ENCODE measurements around the gene MROH7.

The MROH7 gene

DNA sequence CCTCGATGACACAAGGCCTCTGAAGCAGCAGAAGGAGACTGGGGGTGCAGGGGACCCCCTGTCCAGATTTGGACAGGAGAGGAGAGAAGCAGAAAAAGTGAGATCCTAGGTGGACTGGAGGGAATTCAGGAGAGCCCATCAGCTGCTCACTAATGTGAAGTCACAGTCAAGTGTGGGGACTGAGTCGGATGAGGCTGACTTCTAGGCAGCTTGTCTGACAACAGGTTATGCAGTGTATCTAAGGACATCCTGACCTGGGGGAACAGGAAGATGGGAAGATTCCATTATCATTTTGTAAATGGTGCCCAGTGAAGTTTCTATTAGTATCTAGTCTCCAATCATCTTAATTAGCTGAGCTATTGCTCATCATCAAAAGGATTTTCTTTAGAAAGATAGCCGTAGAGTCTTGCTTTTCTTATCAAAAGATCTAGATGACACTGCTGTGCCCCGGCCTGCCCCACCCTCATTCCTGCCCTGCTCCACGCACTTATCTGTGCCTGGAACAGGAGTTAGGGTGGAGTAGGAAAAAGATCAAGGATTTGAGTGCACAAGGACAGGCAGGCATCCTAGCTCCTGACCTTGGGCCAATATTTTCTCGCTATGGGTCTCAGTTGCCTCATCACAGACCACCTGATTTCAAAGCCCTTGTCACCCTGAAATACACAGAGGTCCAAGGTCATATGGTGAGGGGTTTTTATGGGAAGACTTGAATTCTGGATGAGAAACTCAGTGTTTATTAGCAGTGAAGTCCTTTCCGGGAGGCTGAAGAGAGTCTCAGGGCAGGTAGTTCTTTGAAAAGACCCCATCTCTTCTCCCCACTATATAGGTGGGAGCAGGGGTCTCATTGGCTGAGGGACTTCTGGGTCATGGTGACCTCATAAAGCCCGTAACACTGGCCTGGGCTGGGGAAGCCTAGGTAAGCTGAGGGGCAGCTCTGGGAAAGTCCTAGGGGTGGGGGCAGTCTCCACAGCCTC is at the start of gene MROH7:
TSS of gene MROH7 (plus strand) at position 924 of the 974 bp plus-strand sequence. CDS start 11,141 bp downstream, outside the sequence.
- H3K4me3 ChIP-seq (ENCODE audit: low read depth, low read length) = no peak within 1 kb of the TSS
- DNase-seq (ENCODE audit: low read depth) = no peak
- no peak for TF ChIP-seq CTCF (IDR thresholded peaks at IDR 0.05; ENCODE audit: control insufficient read depth, extremely low read depth, insufficient read depth)

GRCh38 chr1:54593571-54594160 is 47.9 kb upstream of the MROH7 start:
- DNase-seq (ENCODE audit: low read depth) = no peak
- no peak for TF ChIP-seq CTCF (IDR thresholded peaks at IDR 0.05; ENCODE audit: control insufficient read depth, extremely low read depth, insufficient read depth)
- no peak overlapping the region for H3K4me3 ChIP-seq (ENCODE audit: low read depth, low read length)

GRCh38 chr1:54594463-54594862 is 47.1 kb upstream of the MROH7 start:
- H3K4me3 ChIP-seq (ENCODE audit: low read depth, low read length) = no peak overlapping the region
- TF ChIP-seq CTCF (IDR thresholded peaks at IDR 0.05; ENCODE audit: control insufficient read depth, extremely low read depth, insufficient read depth) = no peak
- DNase-seq (ENCODE audit: low read depth) = no peak

DNA sequence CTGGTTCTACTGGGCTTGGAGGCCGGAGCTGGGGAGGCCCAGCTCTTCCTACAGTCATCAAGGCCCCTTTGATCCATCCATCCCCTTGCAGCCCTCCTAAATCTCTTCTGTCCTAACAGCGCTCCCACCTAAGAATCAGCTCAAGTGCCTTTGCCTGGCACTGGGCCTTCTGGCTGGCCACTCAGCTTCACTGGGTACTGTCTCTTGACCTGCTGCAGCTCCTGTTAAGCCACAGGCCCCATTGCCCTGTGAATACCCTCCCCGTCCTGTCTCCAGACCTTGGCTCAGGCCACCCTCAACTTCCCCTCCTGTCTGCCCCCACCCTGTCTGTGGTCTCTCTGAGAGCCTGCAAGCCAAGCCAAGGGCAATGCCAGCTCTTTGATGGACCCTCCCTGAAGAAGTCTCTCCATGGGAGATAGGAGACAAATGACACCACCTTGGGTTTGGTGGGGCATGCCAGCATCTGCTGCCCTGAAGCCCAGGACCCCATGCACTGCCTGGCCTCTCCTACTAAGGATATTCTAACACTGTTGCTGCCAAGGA is 45.6 kb upstream of the MROH7 start:
- DNase-seq (ENCODE audit: low read depth) = no peak
- H3K4me3 ChIP-seq (ENCODE audit: low read depth, low read length) = no peak overlapping the region
- no peak for TF ChIP-seq CTCF (IDR thresholded peaks at IDR 0.05; ENCODE audit: control insufficient read depth, extremely low read depth, insufficient read depth)

- no peak for TF ChIP-seq CTCF (IDR thresholded peaks at IDR 0.05; ENCODE audit: control insufficient read depth, extremely low read depth, insufficient read depth)
- no peak for DNase-seq (ENCODE audit: low read depth)
- H3K4me3 ChIP-seq (ENCODE audit: low read depth, low read length) = no peak overlapping the region
Measured at GRCh38 chr1:54596756-54597155, 44.8 kb upstream of the MROH7 start.

DNA sequence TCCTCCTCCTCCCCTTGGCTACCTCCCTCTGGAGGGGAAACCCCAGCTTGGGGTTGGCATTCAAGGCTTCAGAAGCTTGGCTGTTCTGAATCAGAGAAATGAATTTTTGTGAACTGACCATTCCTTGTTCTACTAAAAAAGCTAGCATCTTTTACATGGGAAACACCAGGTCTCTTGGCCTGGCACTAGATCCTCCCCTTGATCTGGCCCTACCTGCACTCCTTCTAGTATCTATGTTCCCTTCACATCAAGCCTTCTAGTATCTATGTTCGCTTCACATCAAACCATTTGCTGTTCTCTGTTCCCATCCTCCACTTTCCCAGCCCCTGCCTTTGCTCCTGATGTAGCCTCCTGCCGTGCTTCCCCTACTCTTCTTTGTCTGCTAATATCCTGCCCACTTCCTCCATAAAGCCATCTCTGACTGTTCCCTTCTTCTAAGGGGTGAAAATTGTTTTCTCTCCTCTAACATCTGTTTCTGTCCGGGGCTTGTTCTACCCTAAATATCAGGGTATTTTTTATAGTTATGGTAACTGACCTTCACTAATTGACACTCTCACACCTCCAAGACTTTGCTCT is 44.0 kb upstream of the MROH7 start:
- TF ChIP-seq CTCF (IDR thresholded peaks at IDR 0.05; ENCODE audit: control insufficient read depth, extremely low read depth, insufficient read depth) = no peak
- no peak for DNase-seq (ENCODE audit: low read depth)
- no peak overlapping the region for H3K4me3 ChIP-seq (ENCODE audit: low read depth, low read length)
